Endothelial cell (in vitro differentiated cells): ENCODE measurements around the gene HDHD2. TPM values are rescaled to one million over a fixed set of nuclear protein-coding genes. Genes with fewer than 3 reads are reported as not detected.

Experiments used
- DNase-seq: peaks from one replicate; pipeline ENCODE4 v3.0.0; 2021; ENCODE audit warnings: low spot score
- H3K27ac Mint-ChIP-seq: one replicate; pipeline ENCODE4 v1.8.0; 2021; ENCODE audit warnings: mixed read lengths, inconsistent platforms; ENCODE audit not compliant: unreplicated experiment
- H3K27me3 Mint-ChIP-seq: one replicate; pipeline ENCODE4 v1.8.0; 2021; ENCODE audit warnings: mild to moderate bottlenecking, moderate library complexity, mixed read lengths, inconsistent platforms; ENCODE audit not compliant: unreplicated experiment
- H3K36me3 Mint-ChIP-seq: one replicate; pipeline ENCODE4 v1.8.0; 2021; ENCODE audit warnings: mild to moderate bottlenecking, low read depth, mixed read lengths, inconsistent platforms; ENCODE audit not compliant: unreplicated experiment
- H3K4me1 Mint-ChIP-seq: one replicate; pipeline ENCODE4 v1.8.0; 2021; ENCODE audit warnings: mild to moderate bottlenecking, mixed read lengths, inconsistent platforms; ENCODE audit not compliant: unreplicated experiment
- H3K4me3 Mint-ChIP-seq: one replicate; pipeline ENCODE4 v1.8.0; 2021; ENCODE audit warnings: mild to moderate bottlenecking, mixed read lengths, inconsistent platforms; ENCODE audit not compliant: unreplicated experiment
- H3K9me3 Mint-ChIP-seq: one replicate; pipeline ENCODE4 v1.8.0; 2021; ENCODE audit warnings: mixed read lengths, inconsistent platforms; ENCODE audit not compliant: unreplicated experiment
- total RNA-seq: library from RNA; stranded (reverse); fragmentation: NEBNext Ultra II Directional; extraction: Animal tissue kit (Norgen Biotek cat#: 25700); gene quantifications from one replicate; pipeline ENCODE4 v1.2.1, GENCODE V29; 2021; ENCODE audit not compliant: unreplicated experiment
- TF ChIP-seq, protein P1 (sequence below): fragments of 200-600 bp; sonication (generic); IDR thresholded peaks from one replicate; pipeline ENCODE4 v1.5.0; 2021; ENCODE audit warnings: antibody characterized with exemption; ENCODE audit not compliant: unreplicated experiment

HDHD2 gene
- total RNA-seq, 1 donor from 2014 or later, result 26.0 TPM

DNA sequence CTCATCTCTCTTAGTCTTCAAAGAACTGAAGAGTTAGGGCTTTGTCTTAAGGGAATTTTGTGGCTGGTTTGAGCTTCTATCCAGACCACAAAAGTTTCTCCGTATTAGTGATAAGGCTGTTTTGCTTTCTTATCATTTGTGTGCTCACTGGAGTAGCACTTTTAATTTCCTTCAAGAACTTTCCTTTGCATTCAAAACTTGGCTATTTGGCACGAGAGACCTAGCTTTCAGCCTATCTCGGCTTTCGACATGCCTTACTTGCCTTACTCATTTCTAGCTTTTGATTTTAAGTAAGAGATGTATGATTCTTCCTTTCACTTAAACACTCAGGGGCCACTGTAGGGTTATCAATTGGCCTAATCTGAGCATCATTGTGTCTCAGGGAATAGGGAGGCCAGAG, 29.9 kb downstream of the HDHD2 start:
- TF ChIP-seq, protein P1, sequence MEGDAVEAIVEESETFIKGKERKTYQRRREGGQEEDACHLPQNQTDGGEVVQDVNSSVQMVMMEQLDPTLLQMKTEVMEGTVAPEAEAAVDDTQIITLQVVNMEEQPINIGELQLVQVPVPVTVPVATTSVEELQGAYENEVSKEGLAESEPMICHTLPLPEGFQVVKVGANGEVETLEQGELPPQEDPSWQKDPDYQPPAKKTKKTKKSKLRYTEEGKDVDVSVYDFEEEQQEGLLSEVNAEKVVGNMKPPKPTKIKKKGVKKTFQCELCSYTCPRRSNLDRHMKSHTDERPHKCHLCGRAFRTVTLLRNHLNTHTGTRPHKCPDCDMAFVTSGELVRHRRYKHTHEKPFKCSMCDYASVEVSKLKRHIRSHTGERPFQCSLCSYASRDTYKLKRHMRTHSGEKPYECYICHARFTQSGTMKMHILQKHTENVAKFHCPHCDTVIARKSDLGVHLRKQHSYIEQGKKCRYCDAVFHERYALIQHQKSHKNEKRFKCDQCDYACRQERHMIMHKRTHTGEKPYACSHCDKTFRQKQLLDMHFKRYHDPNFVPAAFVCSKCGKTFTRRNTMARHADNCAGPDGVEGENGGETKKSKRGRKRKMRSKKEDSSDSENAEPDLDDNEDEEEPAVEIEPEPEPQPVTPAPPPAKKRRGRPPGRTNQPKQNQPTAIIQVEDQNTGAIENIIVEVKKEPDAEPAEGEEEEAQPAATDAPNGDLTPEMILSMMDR, result no peak
- no peak for DNase-seq
- Mint-ChIP-seq H3K36me3 (peaks cover 16% of the 10 kb centered on the region), H3K4me3 (no peak overlapping the region), H3K27me3 (no peaks in the 10 kb centered on the region), H3K4me1 (peaks cover 9% of the 10 kb centered on the region), H3K27ac (no peak overlapping the region), H3K9me3 (no peaks in the 10 kb centered on the region)

DNA sequence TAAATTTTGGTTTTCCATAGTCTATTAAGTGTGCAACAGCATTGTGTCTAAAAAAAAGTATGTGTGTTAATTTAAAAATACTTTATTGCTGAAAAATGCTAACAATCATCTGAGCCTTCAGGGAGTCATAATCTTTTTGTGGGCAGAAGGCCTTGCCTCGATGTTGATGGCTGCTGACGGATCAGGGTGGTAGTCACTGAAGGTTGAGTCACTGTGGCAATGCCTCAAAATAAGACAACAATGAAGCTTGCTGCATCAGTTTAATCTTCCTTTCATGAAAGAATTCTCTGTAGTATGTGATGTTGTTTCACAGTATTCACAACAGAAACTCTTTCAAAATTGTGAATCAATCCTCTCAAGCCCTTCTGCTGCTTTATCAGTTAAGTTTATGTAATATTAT, 31.3 kb downstream of the HDHD2 start:
- TF ChIP-seq, protein P1, result no peak
- peaks cover 9% of the 10 kb centered on the region for H3K4me1 Mint-ChIP-seq
- no peak overlapping the region for H3K4me3 Mint-ChIP-seq
- DNase-seq, result no peak
- H3K36me3 Mint-ChIP-seq, result peaks cover 16% of the 10 kb centered on the region
- no peak overlapping the region for H3K27ac Mint-ChIP-seq
- no peaks in the 10 kb centered on the region for H3K27me3 Mint-ChIP-seq
- no peaks in the 10 kb centered on the region for H3K9me3 Mint-ChIP-seq

DNA sequence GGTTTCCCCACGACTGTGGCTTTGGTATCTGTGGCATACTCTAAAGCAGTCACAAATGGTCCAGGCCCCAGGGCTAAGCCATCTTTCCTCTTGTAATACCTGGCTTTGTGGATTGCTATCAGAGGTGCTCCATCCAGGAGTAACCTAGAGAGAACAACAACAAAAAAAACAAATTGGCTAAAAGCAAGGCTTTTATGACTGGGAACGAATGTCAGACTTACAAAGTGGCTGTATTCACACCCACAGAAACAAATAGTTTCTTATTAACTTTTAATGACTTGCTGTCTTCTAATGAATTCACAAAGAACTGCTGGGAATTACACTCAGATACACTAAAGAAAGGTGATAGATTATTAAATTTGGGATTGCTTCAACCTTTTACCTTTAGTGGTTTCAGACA, 35.1 kb downstream of the HDHD2 start:
- Mint-ChIP-seq H3K9me3 (no peaks in the 10 kb centered on the region), H3K27me3 (no peaks in the 10 kb centered on the region), H3K27ac (no peak overlapping the region), H3K36me3 (peaks cover 19% of the 10 kb centered on the region), H3K4me1 (no peaks in the 10 kb centered on the region), H3K4me3 (no peak overlapping the region)
- TF ChIP-seq, protein P1, result no peak
- no peak for DNase-seq

DNA sequence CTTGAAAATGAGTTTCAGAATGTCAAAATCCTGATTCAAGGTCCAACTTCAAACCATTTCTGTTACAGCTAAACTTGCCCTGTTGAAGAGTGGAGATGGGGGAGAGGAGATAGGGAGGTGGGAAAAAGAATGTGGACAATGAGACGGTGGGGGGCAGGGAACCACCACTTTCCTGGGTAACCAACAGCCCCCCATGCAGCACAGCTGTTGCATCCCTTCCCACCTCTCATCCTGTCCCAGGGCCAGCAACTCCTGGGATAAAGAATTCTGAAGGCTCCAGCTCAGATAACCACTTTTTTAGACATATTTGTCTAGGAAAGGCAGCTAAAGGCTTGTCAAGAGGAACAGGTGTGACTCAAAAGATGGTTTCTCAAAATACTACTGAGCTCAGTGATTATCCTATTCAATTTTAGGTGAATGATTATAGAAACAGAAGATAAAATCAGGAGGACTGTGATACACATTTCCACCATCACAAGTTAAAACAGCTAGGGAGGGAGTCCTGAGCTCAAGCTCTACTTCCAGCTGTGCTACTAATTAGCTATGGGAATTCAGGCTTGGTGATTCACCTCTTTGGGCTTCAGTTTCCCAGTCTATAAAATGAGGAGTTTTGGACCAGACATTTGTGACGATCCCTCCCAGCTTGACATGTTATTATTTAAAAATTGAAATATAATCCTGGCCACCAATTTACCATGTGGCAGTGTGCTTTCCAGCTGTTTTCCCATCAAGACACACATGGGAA, 36.3 kb downstream of the HDHD2 start:
- peaks cover 5% of the 10 kb centered on the region for H3K27me3 Mint-ChIP-seq
- no peak overlapping the region for H3K27ac Mint-ChIP-seq
- H3K9me3 Mint-ChIP-seq, result no peaks in the 10 kb centered on the region
- peaks cover 9% of the 10 kb centered on the region for H3K36me3 Mint-ChIP-seq
- H3K4me3 Mint-ChIP-seq, result no peak overlapping the region
- TF ChIP-seq, protein P1, result no peak
- no peak for DNase-seq
- H3K4me1 Mint-ChIP-seq, result no peaks in the 10 kb centered on the region

DNA sequence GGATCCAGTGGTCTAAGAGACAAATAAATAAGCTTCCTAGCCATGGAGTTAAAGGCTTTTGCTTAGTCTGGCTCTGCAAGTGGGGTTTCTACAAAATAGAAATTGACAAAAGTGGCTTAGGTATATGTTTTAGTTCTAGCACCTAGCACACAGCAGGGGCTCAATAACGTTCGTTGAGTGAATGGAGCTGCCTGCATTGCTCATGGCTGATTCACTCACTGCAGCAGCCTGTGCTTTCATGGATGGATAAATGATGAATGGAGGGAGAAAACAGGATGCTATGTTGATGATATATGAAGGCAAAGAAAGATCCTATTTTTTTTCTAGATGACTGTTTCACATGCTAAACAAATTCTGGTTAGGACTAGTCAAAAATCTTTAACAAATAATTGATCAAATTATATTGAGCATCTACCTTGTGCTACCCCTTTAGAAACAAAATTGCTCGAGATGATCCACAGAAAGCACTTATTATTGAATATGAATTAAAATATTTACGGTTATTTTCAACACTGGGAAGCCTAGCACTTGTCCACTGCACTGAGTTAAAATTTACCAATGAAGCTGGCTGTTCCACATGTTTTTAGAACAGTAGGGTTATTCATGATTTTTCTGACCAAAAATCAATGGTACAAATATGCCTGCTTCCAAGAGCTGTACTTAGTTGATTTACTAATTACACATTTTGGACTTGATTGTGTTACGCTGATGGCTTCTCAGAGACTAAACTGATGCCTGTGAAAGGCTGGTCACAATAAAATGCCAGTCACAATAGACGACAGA, 39.6 kb downstream of the HDHD2 start:
- no peaks in the 10 kb centered on the region for H3K9me3 Mint-ChIP-seq
- peaks cover 9% of the 10 kb centered on the region for H3K36me3 Mint-ChIP-seq
- TF ChIP-seq, protein P1, result no peak
- H3K27me3 Mint-ChIP-seq, result peaks cover 6% of the 10 kb centered on the region
- no peak overlapping the region for H3K27ac Mint-ChIP-seq
- no peaks in the 10 kb centered on the region for H3K4me1 Mint-ChIP-seq
- no peak overlapping the region for H3K4me3 Mint-ChIP-seq
- no peak for DNase-seq
